Measurements from ENCODE around the gene GABBR1. TPM values are rescaled to one million over a fixed set of nuclear protein-coding genes. Genes with fewer than 3 reads are reported as not detected.

The GABBR1 gene
- total RNA-seq, 1 experiment from 2014 or later = 5.0 TPM

GRCh38 chr6:29527564-29527963, 105.4 kb downstream of the GABBR1 start:
- no peak for DNase-seq (ENCODE audit: low read depth)

- no peak for DNase-seq (ENCODE audit: low read depth)
Observed at GRCh38 chr6:29527126-29527525, 105.9 kb downstream of the GABBR1 start.

GRCh38 chr6:29525311-29525639, 107.7 kb downstream of the GABBR1 start:
- no peak for DNase-seq (ENCODE audit: low read depth)

GRCh38 chr6:29524444-29525310, 108.3 kb downstream of the GABBR1 start:
- no peak for DNase-seq (ENCODE audit: low read depth)

- no peak for DNase-seq (ENCODE audit: low read depth)
Observed at GRCh38 chr6:29524044-29524443, 108.9 kb downstream of the GABBR1 start.

GRCh38 chr6:29522227-29522626, 110.8 kb downstream of the GABBR1 start:
- DNase-seq (ENCODE audit: low read depth) = no peak

- no peak for DNase-seq (ENCODE audit: low read depth)
Observed at GRCh38 chr6:29521006-29521680, 111.8 kb downstream of the GABBR1 start.

GRCh38 chr6:29520232-29520631, 112.8 kb downstream of the GABBR1 start:
- DNase-seq (ENCODE audit: low read depth) = no peak

GRCh38 chr6:29519291-29520010, 113.5 kb downstream of the GABBR1 start:
- DNase-seq (ENCODE audit: low read depth) = no peak

GRCh38 chr6:29517728-29518440, 115.1 kb downstream of the GABBR1 start:
- no peak for DNase-seq (ENCODE audit: low read depth)

- DNase-seq (ENCODE audit: low read depth) = no peak
Observed at GRCh38 chr6:29517245-29517644, 115.7 kb downstream of the GABBR1 start.

- DNase-seq (ENCODE audit: low read depth) = peak; percentile 89
Observed at GRCh38 chr6:29516108-29516507, 116.9 kb downstream of the GABBR1 start.

- DNase-seq (ENCODE audit: low read depth) = no peak
Observed at GRCh38 chr6:29510746-29511300, 122.2 kb downstream of the GABBR1 start.

- DNase-seq (ENCODE audit: low read depth) = no peak
Observed at GRCh38 chr6:29510202-29510601, 122.8 kb downstream of the GABBR1 start.

Other genes with a start within 250 kb of the GABBR1 start
- gene OR12D2, start 237.6 kb downstream of the GABBR1 start, total RNA-seq (2014; rRNA removed; shearing (Covaris generic)) = not detected in 2 replicates
- not detected in 2 replicates for gene OR12D1, start 218.3 kb downstream of the GABBR1 start, total RNA-seq (2014; rRNA removed; shearing (Covaris generic))
- gene OR10C1, start 193.9 kb downstream of the GABBR1 start, total RNA-seq (2014; rRNA removed; shearing (Covaris generic)) = not detected in 2 replicates
- gene OR11A1, start 176.1 kb downstream of the GABBR1 start, total RNA-seq (2014; rRNA removed; shearing (Covaris generic)) = not detected in 2 replicates
- not detected in 2 replicates for gene OR2H1, start 176.0 kb downstream of the GABBR1 start, total RNA-seq (2014; rRNA removed; shearing (Covaris generic))
- gene MAS1L, start 145.2 kb downstream of the GABBR1 start, total RNA-seq (2014; rRNA removed; shearing (Covaris generic)) = not detected in 2 replicates
- not detected in 2 replicates for gene UBD, start 73.5 kb downstream of the GABBR1 start, total RNA-seq (2014; rRNA removed; shearing (Covaris generic))
- not detected in 2 replicates for gene OR2H2, start 48.1 kb downstream of the GABBR1 start, total RNA-seq (2014; rRNA removed; shearing (Covaris generic))
- not detected in 2 replicates for gene MOG, start 23.9 kb upstream of the GABBR1 start, total RNA-seq (2014; rRNA removed; shearing (Covaris generic))
- not detected in 2 replicates for gene ZFP57, start 48.0 kb upstream of the GABBR1 start, total RNA-seq (2014; rRNA removed; shearing (Covaris generic))
- 59.1 and 69.5 TPM in 2 replicates for gene HLA-F, start 90.3 kb upstream of the GABBR1 start, total RNA-seq (2014; rRNA removed; shearing (Covaris generic))
- gene HLA-G, start 194.6 kb upstream of the GABBR1 start, total RNA-seq (2014; rRNA removed; shearing (Covaris generic)) = not detected in 2 replicates